Neuron (in vitro differentiated cells): ENCODE measurements around the gene PAK4.

Source experiments
- H2AFZ ChIP-seq: one replicate; pipeline ENCODE4 v1.6.1; 2013; ENCODE audit warnings: low read depth, mild to moderate bottlenecking, inconsistent platforms, low read length, moderate library complexity
- H3K27me3 ChIP-seq: one replicate; pipeline ENCODE4 v1.6.1; 2013; ENCODE audit warnings: low read length; ENCODE audit not compliant: insufficient read depth
- H3K36me3 ChIP-seq: one replicate; pipeline ENCODE4 v1.6.1; 2013; ENCODE audit warnings: low read length; ENCODE audit not compliant: insufficient read depth
- H3K4me1 ChIP-seq: one replicate; pipeline ENCODE4 v1.6.1; 2013; ENCODE audit warnings: low read length; ENCODE audit not compliant: insufficient read depth
- H3K4me3 ChIP-seq: 2 replicates; pipeline ENCODE4 v1.5.1; 2013; ENCODE audit warnings: mild to moderate bottlenecking, low read length, moderate library complexity
- H3K9me3 ChIP-seq: one replicate; pipeline ENCODE4 v1.6.1; 2013; ENCODE audit warnings: low read length

PAK4 gene

GRCh38 chr19:39125554-39126311 lies at the start of gene PAK4:
PAK4 (plus strand) TSS chr19:39125786; CDS start chr19:39169554, 43,768 bp downstream.
- Histone ChIP-seq H3K4me1 (peaks cover 24% of the 10 kb centered on the region), H3K27me3 (no peaks in the 10 kb centered on the region), H2AFZ (peak within 1 kb of the TSS; percentile 34), H3K36me3 (no peaks in the 10 kb centered on the region), H3K4me3 (peak within 1 kb of the TSS; percentile 82), H3K9me3 (no peaks in the 10 kb centered on the region)

GRCh38 chr19:39077323-39077722 lies 48.3 kb upstream of the PAK4 start:
- Histone ChIP-seq H3K4me1 (no peaks in the 10 kb centered on the region), H3K27me3 (peaks cover 13% of the 10 kb centered on the region), H3K9me3 (no peaks in the 10 kb centered on the region), H2AFZ (no peak overlapping the region), H3K4me3 (no peak overlapping the region), H3K36me3 (no peaks in the 10 kb centered on the region)

GRCh38 chr19:39078436-39079200 lies 47.0 kb upstream of the PAK4 start:
- Histone ChIP-seq H3K4me3 (no peak overlapping the region), H3K27me3 (peaks cover 26% of the 10 kb centered on the region), H2AFZ (no peak overlapping the region), H3K9me3 (no peaks in the 10 kb centered on the region), H3K36me3 (no peaks in the 10 kb centered on the region), H3K4me1 (no peaks in the 10 kb centered on the region)

GRCh38 chr19:39080431-39080830 lies 45.2 kb upstream of the PAK4 start:
- peaks cover 34% of the 10 kb centered on the region for H3K27me3 ChIP-seq
- no peak overlapping the region for H2AFZ ChIP-seq
- H3K4me1 ChIP-seq = no peaks in the 10 kb centered on the region

GRCh38 chr19:39082167-39082566 lies 43.4 kb upstream of the PAK4 start:
- Histone ChIP-seq H3K27me3 (peaks cover 44% of the 10 kb centered on the region), H3K9me3 (no peaks in the 10 kb centered on the region), H3K4me3 (no peak overlapping the region), H3K4me1 (no peaks in the 10 kb centered on the region), H2AFZ (no peak overlapping the region), H3K36me3 (no peaks in the 10 kb centered on the region)

More at GRCh38 chr19:39080431-39080830, 45.2 kb upstream of the PAK4 start:
- Histone ChIP-seq H3K36me3 (no peaks in the 10 kb centered on the region), H3K4me3 (no peak overlapping the region), H3K9me3 (no peaks in the 10 kb centered on the region)

- H3K4me3 ChIP-seq = no peak overlapping the region
Observed at GRCh38 chr19:39082745-39083598, 42.6 kb upstream of the PAK4 start.

GRCh38 chr19:39083599-39083982 lies 42.0 kb upstream of the PAK4 start:
- no peaks in the 10 kb centered on the region for H3K36me3 ChIP-seq
- H3K4me3 ChIP-seq = no peak overlapping the region
- H3K27me3 ChIP-seq = peaks cover 46% of the 10 kb centered on the region
- H3K9me3 ChIP-seq = no peaks in the 10 kb centered on the region
- H3K4me1 ChIP-seq = no peaks in the 10 kb centered on the region
- no peak overlapping the region for H2AFZ ChIP-seq

More at GRCh38 chr19:39082745-39083598, 42.6 kb upstream of the PAK4 start:
- no peaks in the 10 kb centered on the region for H3K4me1 ChIP-seq
- peaks cover 46% of the 10 kb centered on the region for H3K27me3 ChIP-seq
- no peaks in the 10 kb centered on the region for H3K36me3 ChIP-seq
- H2AFZ ChIP-seq = no peak overlapping the region
- H3K9me3 ChIP-seq = no peaks in the 10 kb centered on the region

- no peak within 1 kb of the TSS for H2AFZ ChIP-seq
- H3K36me3 ChIP-seq = no peaks in the 10 kb centered on the region
- H3K4me1 ChIP-seq = no peaks in the 10 kb centered on the region
- no peak within 1 kb of the TSS for H3K4me3 ChIP-seq
- peaks cover 46% of the 10 kb centered on the region for H3K27me3 ChIP-seq
- no peaks in the 10 kb centered on the region for H3K9me3 ChIP-seq
Observed at GRCh38 chr19:39083983-39084731, 41.4 kb upstream of the PAK4 start, which contains the start of gene ACP7. ACP7 (plus strand) TSS chr19:39084368; CDS start chr19:39085270, 902 bp downstream.

- H3K4me3 ChIP-seq = no peak overlapping the region
- H3K36me3 ChIP-seq = no peaks in the 10 kb centered on the region
- no peaks in the 10 kb centered on the region for H3K4me1 ChIP-seq
- no peak overlapping the region for H2AFZ ChIP-seq
- H3K9me3 ChIP-seq = no peaks in the 10 kb centered on the region
- peaks cover 46% of the 10 kb centered on the region for H3K27me3 ChIP-seq
Observed at GRCh38 chr19:39084732-39085080, 40.9 kb upstream of the PAK4 start.

GRCh38 chr19:39085392-39085791 lies 40.2 kb upstream of the PAK4 start:
- no peaks in the 10 kb centered on the region for H3K9me3 ChIP-seq
- H3K36me3 ChIP-seq = no peaks in the 10 kb centered on the region
- no peaks in the 10 kb centered on the region for H3K4me1 ChIP-seq
- no peak overlapping the region for H2AFZ ChIP-seq
- H3K27me3 ChIP-seq = peaks cover 46% of the 10 kb centered on the region
- H3K4me3 ChIP-seq = no peak overlapping the region

- no peaks in the 10 kb centered on the region for H3K4me1 ChIP-seq
- no peak overlapping the region for H3K4me3 ChIP-seq
- H3K36me3 ChIP-seq = no peaks in the 10 kb centered on the region
- peaks cover 45% of the 10 kb centered on the region for H3K27me3 ChIP-seq
- no peak overlapping the region for H2AFZ ChIP-seq
- no peaks in the 10 kb centered on the region for H3K9me3 ChIP-seq
Observed at GRCh38 chr19:39086386-39086785, 39.2 kb upstream of the PAK4 start.

- Histone ChIP-seq H2AFZ (no peak overlapping the region), H3K4me1 (no peaks in the 10 kb centered on the region), H3K27me3 (peaks cover 34% of the 10 kb centered on the region), H3K4me3 (no peak overlapping the region), H3K36me3 (no peaks in the 10 kb centered on the region), H3K9me3 (no peaks in the 10 kb centered on the region)
Observed at GRCh38 chr19:39087907-39088686, 37.5 kb upstream of the PAK4 start.
